Brain microvascular endothelial cell (primary cell): ENCODE data around the gene IAH1.

ENCODE experiments used
- DNase-seq: peaks from one replicate; pipeline ENCODE4 v3.0.0-alpha.2; 2020
- H3K27ac ChIP-seq: fragments of 250-450 bp; sonication (Bioruptor Pico); 2 replicates; pipeline ENCODE4 v1.5.1; 2020; ENCODE audit warnings: mild to moderate bottlenecking, moderate library complexity
- H3K27me3 ChIP-seq: fragments of 250-450 bp; sonication (Bioruptor Pico); replicated peaks from 2 replicates; pipeline ENCODE4 v1.5.1; 2020; ENCODE audit warnings: mild to moderate bottlenecking
- H3K36me3 ChIP-seq: fragments of 250-450 bp; sonication (Bioruptor Pico); replicated peaks from 2 replicates; pipeline ENCODE4 v1.5.1; 2020; ENCODE audit warnings: mild to moderate bottlenecking
- H3K4me3 ChIP-seq: 2 replicates; pipeline ENCODE4 v1.5.1; 2011; ENCODE audit warnings: low read depth, mild to moderate bottlenecking, control low read depth, low read length, moderate library complexity
- in situ Hi-C: cut with HindIII; loops from 2 replicates; pipeline ENCODE4 v1.10.0; 2017; ENCODE audit warnings: low sequenced_read_pairs, low pct_ligation_motif_present
- TF ChIP-seq, protein P1 (sequence below): IDR thresholded peaks from 2 replicates; pipeline ENCODE4 v1.5.1; 2011; ENCODE audit warnings: low read depth, mild to moderate bottlenecking, moderate library complexity, low read length, control low read depth, inconsistent platforms; ENCODE audit errors: missing control alignments

The IAH1 gene

GRCh38 chr2:9535177-9535576 lies 60.8 kb downstream of the IAH1 start:
- no peaks in the 10 kb centered on the region for H3K27me3 ChIP-seq
- peaks cover 2% of the 10 kb centered on the region for H3K36me3 ChIP-seq
- H3K4me3 ChIP-seq, result no peak overlapping the region
- TF ChIP-seq, protein P1, sequence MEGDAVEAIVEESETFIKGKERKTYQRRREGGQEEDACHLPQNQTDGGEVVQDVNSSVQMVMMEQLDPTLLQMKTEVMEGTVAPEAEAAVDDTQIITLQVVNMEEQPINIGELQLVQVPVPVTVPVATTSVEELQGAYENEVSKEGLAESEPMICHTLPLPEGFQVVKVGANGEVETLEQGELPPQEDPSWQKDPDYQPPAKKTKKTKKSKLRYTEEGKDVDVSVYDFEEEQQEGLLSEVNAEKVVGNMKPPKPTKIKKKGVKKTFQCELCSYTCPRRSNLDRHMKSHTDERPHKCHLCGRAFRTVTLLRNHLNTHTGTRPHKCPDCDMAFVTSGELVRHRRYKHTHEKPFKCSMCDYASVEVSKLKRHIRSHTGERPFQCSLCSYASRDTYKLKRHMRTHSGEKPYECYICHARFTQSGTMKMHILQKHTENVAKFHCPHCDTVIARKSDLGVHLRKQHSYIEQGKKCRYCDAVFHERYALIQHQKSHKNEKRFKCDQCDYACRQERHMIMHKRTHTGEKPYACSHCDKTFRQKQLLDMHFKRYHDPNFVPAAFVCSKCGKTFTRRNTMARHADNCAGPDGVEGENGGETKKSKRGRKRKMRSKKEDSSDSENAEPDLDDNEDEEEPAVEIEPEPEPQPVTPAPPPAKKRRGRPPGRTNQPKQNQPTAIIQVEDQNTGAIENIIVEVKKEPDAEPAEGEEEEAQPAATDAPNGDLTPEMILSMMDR, result no peak
- in situ Hi-C loops, result no loop called here
- no peak overlapping the region for H3K27ac ChIP-seq
- no peak for DNase-seq

GRCh38 chr2:9536504-9536903 lies 62.2 kb downstream of the IAH1 start:
- peaks cover 2% of the 10 kb centered on the region for H3K36me3 ChIP-seq
- no peak overlapping the region for H3K4me3 ChIP-seq
- no peak overlapping the region for H3K27ac ChIP-seq
- TF ChIP-seq, protein P1, result no peak
- no peaks in the 10 kb centered on the region for H3K27me3 ChIP-seq
- no peak for DNase-seq
- in situ Hi-C loops, result no loop called here

DNA sequence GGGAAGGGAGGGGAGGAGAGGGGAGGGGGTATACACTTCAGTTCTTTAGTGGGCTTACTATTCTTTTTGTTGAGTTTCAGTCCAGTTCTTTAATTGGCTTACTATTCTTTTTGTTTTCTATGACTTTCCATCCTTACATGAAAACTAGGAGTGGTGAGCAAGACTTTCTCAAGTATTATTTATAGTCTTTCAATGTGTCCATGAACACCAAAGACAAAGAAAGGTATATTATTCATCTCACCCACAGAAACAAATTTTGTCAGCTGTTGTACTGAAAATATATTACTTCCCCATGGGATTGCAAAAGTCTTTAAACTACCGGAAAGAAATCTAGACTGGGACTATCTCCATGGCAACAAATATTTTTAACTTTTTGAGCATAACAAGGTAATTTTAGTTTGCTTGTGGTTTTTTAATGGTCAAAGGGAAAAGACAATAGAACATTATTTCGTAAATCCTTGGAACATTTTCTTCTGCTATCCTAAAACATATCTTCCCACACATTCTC lies 63.7 kb downstream of the IAH1 start:
- no peak for DNase-seq
- H3K4me3 ChIP-seq, result no peak overlapping the region
- H3K27ac ChIP-seq, result peak overlapping the region; percentile 68
- in situ Hi-C loops, result no loop called here
- peaks cover 2% of the 10 kb centered on the region for H3K36me3 ChIP-seq
- TF ChIP-seq, protein P1, result no peak
- no peaks in the 10 kb centered on the region for H3K27me3 ChIP-seq
